HG03103 (cell line): ENCODE data around the gene TMEM54.

Source experiments
- ATAC-seq: cut with Tn5 transposase; IDR thresholded peaks from one replicate; pipeline ENCODE4 v1.9.1; 2021; ENCODE audit warnings: low read depth; ENCODE audit not compliant: unreplicated experiment

Gene TMEM54

GRCh38 chr1:32867151-32867550 lies 34.0 kb downstream of the TMEM54 start:
- ATAC-seq = no peak

GRCh38 chr1:32865639-32866405 lies 35.4 kb downstream of the TMEM54 start:
- no peak for ATAC-seq

GRCh38 chr1:32864375-32865019 lies 36.7 kb downstream of the TMEM54 start:
- no peak for ATAC-seq

- no peak for ATAC-seq
These were observed 37.3 kb downstream of the TMEM54 start for GRCh38 chr1:32863881-32864245.

- ATAC-seq = no peak
These were observed 37.8 kb downstream of the TMEM54 start for GRCh38 chr1:32863218-32863880.

GRCh38 chr1:32861904-32862695 lies 39.1 kb downstream of the TMEM54 start:
- ATAC-seq = no peak

- no peak for ATAC-seq
These were observed 40.6 kb downstream of the TMEM54 start for GRCh38 chr1:32860566-32860965.

GRCh38 chr1:32859915-32860314 lies 41.3 kb downstream of the TMEM54 start:
- ATAC-seq = no peak

GRCh38 chr1:32858791-32859190 lies 42.4 kb downstream of the TMEM54 start:
- ATAC-seq = no peak

GRCh38 chr1:32858136-32858535 lies 43.1 kb downstream of the TMEM54 start:
- no peak for ATAC-seq

- no peak for ATAC-seq
These were observed 45.1 kb downstream of the TMEM54 start for GRCh38 chr1:32855861-32856617.

- no peak for ATAC-seq
These were observed 52.7 kb downstream of the TMEM54 start for GRCh38 chr1:32848354-32849063.
